GM12892 (cell line): Measurements from ENCODE around the gene CAMTA1.

ENCODE experiments used
- POLR2A ChIP-seq: IDR thresholded peaks from 2 replicates; pipeline ENCODE4 v1.6.1; 2011; ENCODE audit warnings: low read depth, low read length, control low read depth
- POLR2AphosphoS5 ChIP-seq: IDR thresholded peaks from 2 replicates; pipeline ENCODE4 v1.6.1; 2011; ENCODE audit warnings: low read depth, low read length, control low read depth
- TAF1 ChIP-seq: IDR thresholded peaks from 2 replicates; pipeline ENCODE4 v1.6.1; 2011; ENCODE audit warnings: low read depth, mild to moderate bottlenecking, control low read depth, low read length, borderline replicate concordance

DNA sequence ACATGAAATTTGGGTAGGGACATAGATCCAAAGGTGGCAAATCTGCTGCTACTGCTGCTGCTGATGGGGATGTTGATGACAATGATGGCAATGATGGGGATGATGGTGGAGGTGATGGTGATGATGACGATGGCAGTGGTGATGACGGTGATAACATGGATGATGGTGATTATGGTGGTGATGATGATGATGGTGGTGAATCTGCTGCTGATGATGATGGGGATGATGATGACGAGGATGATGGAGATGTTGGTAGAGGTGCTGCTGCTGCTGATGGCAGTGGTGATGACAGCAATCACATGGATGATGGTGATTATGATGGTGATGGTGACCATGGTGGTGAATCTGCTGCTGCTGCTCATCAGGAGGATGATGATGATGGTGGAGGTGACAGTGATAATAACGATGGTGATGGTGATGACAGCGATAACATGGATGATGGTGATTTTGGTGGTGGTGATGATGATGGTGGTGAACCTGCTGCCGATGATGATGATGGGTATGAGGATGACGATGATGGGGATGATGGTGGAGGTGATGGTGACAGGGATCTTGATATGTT, 644.9 kb downstream of the CAMTA1 start:
- TF ChIP-seq POLR2A (no peak), TAF1 (no peak), POLR2AphosphoS5 (no peak)
